ENCODE measurements around the gene RPL32. TPM values are rescaled to one million over a fixed set of nuclear protein-coding genes. Genes with fewer than 3 reads are reported as not detected.
A peak's percentile ranks its signal among the peaks of the same experiment; 100 is the strongest.

The RPL32 gene
- total and polyA plus RNA-seq, 9 of the 15 experiments (the other 6 are each of a cell fraction or from before 2014, with no cell fraction given) = 2,738 to 6,200 (median 4,286) TPM

DNA sequence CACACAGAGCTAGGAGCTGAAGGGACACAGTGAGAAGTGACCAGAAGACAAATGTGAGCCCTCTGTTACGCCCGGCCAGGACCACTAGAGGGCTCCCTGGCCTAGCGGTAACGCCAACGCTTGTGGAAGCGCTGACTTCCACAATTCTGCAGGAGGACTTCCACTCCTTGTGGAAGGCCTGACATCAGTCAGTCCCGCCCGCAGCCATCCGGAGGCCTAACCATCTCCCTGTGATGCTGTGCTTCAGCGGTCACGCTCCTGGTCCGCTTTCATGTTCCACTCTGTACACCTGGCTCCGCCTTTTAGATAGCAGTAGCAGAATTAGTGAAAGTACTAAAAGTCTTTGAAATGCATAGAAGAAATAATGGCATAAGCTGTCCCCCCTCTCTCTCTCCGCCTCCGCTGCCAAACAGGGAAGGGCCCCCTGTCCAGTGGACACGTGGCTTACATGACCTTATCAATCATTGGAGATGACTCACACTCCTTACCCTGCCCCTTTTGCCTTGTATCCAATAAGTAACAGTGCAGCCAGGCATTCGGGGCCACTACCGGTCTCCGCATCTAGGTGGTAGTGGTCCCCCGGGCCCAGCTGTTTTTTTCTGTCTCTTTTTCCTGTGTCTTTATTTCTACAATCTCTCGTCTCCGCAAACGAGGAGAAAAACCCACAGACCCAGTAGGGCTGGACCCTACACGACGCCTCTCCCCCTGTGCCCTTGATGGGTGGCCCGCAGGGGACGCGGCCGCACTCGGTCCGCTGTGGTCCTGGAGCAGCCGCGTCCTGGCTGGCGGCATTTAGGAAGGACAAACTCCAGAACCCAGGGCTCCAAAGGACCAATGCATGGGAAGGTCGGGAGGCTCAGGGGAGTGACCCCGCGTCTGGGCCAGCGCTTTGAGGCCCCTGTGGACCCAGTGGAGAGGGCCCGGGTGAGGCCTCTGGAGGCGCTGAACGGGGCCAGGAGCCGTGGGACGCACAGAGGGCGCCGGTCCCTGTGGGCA, 27.0 kb upstream of the RPL32 start (continued):
- peak; percentile 50; the same call in 1 of the 2 replicates for TF ChIP-seq GTF2F1 (IDR thresholded peaks at IDR 0.05; ENCODE audit: low read depth, low read length)
- peak; percentile 33; the same call in 1 of the 2 replicates for TF ChIP-seq CBFA2T2 (conservative IDR thresholded peaks at IDR 0.05)
- TF ChIP-seq, protein P1, sequence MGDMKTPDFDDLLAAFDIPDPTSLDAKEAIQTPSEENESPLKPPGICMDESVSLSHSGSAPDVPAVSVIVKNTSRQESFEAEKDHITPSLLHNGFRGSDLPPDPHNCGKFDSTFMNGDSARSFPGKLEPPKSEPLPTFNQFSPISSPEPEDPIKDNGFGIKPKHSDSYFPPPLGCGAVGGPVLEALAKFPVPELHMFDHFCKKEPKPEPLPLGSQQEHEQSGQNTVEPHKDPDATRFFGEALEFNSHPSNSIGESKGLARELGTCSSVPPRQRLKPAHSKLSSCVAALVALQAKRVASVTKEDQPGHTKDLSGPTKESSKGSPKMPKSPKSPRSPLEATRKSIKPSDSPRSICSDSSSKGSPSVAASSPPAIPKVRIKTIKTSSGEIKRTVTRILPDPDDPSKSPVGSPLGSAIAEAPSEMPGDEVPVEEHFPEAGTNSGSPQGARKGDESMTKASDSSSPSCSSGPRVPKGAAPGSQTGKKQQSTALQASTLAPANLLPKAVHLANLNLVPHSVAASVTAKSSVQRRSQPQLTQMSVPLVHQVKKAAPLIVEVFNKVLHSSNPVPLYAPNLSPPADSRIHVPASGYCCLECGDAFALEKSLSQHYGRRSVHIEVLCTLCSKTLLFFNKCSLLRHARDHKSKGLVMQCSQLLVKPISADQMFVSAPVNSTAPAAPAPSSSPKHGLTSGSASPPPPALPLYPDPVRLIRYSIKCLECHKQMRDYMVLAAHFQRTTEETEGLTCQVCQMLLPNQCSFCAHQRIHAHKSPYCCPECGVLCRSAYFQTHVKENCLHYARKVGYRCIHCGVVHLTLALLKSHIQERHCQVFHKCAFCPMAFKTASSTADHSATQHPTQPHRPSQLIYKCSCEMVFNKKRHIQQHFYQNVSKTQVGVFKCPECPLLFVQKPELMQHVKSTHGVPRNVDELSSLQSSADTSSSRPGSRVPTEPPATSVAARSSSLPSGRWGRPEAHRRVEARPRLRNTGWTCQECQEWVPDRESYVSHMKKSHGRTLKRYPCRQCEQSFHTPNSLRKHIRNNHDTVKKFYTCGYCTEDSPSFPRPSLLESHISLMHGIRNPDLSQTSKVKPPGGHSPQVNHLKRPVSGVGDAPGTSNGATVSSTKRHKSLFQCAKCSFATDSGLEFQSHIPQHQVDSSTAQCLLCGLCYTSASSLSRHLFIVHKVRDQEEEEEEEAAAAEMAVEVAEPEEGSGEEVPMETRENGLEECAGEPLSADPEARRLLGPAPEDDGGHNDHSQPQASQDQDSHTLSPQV (IDR thresholded peaks at IDR 0.05) = 0 out of 2 replicates have a peak, but pooled peaks have one; percentile 57
- TF ChIP-seq, protein P2, sequence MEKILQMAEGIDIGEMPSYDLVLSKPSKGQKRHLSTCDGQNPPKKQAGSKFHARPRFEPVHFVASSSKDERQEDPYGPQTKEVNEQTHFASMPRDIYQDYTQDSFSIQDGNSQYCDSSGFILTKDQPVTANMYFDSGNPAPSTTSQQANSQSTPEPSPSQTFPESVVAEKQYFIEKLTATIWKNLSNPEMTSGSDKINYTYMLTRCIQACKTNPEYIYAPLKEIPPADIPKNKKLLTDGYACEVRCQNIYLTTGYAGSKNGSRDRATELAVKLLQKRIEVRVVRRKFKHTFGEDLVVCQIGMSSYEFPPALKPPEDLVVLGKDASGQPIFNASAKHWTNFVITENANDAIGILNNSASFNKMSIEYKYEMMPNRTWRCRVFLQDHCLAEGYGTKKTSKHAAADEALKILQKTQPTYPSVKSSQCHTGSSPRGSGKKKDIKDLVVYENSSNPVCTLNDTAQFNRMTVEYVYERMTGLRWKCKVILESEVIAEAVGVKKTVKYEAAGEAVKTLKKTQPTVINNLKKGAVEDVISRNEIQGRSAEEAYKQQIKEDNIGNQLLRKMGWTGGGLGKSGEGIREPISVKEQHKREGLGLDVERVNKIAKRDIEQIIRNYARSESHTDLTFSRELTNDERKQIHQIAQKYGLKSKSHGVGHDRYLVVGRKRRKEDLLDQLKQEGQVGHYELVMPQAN (IDR thresholded peaks at IDR 0.05; ENCODE audit: borderline replicate concordance) = peak; percentile 92; the same call in 1 of the 2 replicates
- TF ChIP-seq, protein P3, sequence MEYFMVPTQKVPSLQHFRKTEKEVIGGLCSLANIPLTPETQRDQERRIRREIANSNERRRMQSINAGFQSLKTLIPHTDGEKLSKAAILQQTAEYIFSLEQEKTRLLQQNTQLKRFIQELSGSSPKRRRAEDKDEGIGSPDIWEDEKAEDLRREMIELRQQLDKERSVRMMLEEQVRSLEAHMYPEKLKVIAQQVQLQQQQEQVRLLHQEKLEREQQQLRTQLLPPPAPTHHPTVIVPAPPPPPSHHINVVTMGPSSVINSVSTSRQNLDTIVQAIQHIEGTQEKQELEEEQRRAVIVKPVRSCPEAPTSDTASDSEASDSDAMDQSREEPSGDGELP (CRISPR knock-in tag; IDR thresholded peaks at IDR 0.05; ENCODE audit: borderline replicate concordance) = peak; percentile 89; the same call in 1 of the 2 replicates
- no peak for TF ChIP-seq ZNF445 (CRISPR knock-in tag; IDR thresholded peaks at IDR 0.05; ENCODE audit: low read depth)
- TF ChIP-seq ZNF324 (CRISPR knock-in tag; IDR thresholded peaks at IDR 0.05) = no peak
- TF ChIP-seq EP400 (IDR thresholded peaks at IDR 0.05) = peak; percentile 94
- TF ChIP-seq, protein P4, sequence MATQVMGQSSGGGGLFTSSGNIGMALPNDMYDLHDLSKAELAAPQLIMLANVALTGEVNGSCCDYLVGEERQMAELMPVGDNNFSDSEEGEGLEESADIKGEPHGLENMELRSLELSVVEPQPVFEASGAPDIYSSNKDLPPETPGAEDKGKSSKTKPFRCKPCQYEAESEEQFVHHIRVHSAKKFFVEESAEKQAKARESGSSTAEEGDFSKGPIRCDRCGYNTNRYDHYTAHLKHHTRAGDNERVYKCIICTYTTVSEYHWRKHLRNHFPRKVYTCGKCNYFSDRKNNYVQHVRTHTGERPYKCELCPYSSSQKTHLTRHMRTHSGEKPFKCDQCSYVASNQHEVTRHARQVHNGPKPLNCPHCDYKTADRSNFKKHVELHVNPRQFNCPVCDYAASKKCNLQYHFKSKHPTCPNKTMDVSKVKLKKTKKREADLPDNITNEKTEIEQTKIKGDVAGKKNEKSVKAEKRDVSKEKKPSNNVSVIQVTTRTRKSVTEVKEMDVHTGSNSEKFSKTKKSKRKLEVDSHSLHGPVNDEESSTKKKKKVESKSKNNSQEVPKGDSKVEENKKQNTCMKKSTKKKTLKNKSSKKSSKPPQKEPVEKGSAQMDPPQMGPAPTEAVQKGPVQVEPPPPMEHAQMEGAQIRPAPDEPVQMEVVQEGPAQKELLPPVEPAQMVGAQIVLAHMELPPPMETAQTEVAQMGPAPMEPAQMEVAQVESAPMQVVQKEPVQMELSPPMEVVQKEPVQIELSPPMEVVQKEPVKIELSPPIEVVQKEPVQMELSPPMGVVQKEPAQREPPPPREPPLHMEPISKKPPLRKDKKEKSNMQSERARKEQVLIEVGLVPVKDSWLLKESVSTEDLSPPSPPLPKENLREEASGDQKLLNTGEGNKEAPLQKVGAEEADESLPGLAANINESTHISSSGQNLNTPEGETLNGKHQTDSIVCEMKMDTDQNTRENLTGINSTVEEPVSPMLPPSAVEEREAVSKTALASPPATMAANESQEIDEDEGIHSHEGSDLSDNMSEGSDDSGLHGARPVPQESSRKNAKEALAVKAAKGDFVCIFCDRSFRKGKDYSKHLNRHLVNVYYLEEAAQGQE (IDR thresholded peaks at IDR 0.05; ENCODE audit: borderline replicate concordance) = peak; percentile 93
- TF ChIP-seq, protein P4 (CRISPR knock-in tag; IDR thresholded peaks at IDR 0.05; ENCODE audit: low read depth) = no peak
